Fibroblast of lung (primary cell): Measurements from ENCODE around the gene S100A8.
"Not testable (repeated sequence)": the region's sequence is repeated elsewhere in the genome, so short reads cannot be mapped to it uniquely, and the experiment has no call there.

ENCODE experiments used
- CTCF ChIP-seq, 2 donors: IDR thresholded peaks in 1 of 2; conservative IDR thresholded peaks in 1 of 2; 1 replicate in 1 of 2; 2 replicates in 1 of 2; pipeline ENCODE4 v1.5.1; 2011 to 2012; ENCODE audit warnings: low read length in 2 of 2, control low read depth in 1 of 2, inconsistent platforms in 1 of 2, low read depth in 1 of 2, mild to moderate bottlenecking in 1 of 2
- EZH2 ChIP-seq: IDR thresholded peaks from 2 replicates; pipeline ENCODE4 v1.5.1; 2012; ENCODE audit warnings: low read length, control low read depth, mild to moderate bottlenecking; ENCODE audit errors: missing control alignments

- not testable (repeated sequence) for TF ChIP-seq CTCF (conservative IDR thresholded peaks at IDR 0.05 in 1 of 2, IDR thresholded peaks at IDR 0.05 in 1 of 2; ENCODE audit: low read depth in 1 of 2, low read length in 2 of 2); EZH2
Observed at GRCh38 chr1:153419436-153419793, 28.5 kb upstream of the S100A8 start.
